Mesothelial cell of epicardium (in vitro differentiated cells): Measurements from ENCODE around the gene TPX2. TPM values are rescaled to one million over a fixed set of nuclear protein-coding genes. Genes with fewer than 3 reads are reported as not detected.
"Not testable (repeated sequence)": the region's sequence is repeated elsewhere in the genome, so short reads cannot be mapped to it uniquely, and the experiment has no call there.

Experiments used
- DNase-seq, 2 experiments: peaks; one replicate each; pipeline ENCODE4 v3.0.0; 2021; ENCODE audit warnings: low spot score in 2 of 2; ENCODE audit not compliant: unreplicated experiment in 2 of 2
- H3K27ac Mint-ChIP-seq: 2 replicates; pipeline ENCODE4 v1.8.0; 2021; ENCODE audit warnings: mixed read lengths
- H3K27me3 Mint-ChIP-seq: 2 replicates; pipeline ENCODE4 v1.8.0; 2021; ENCODE audit warnings: low read depth, mixed read lengths
- H3K36me3 Mint-ChIP-seq: 2 replicates; pipeline ENCODE4 v1.8.0; 2021; ENCODE audit warnings: mixed read lengths
- H3K4me1 Mint-ChIP-seq: 2 replicates; pipeline ENCODE4 v1.8.0; 2021; ENCODE audit warnings: mixed read lengths
- H3K4me3 Mint-ChIP-seq: 2 replicates; pipeline ENCODE4 v1.8.0; 2021; ENCODE audit warnings: mild to moderate bottlenecking, moderate library complexity, mixed read lengths
- H3K9me3 Mint-ChIP-seq: 2 replicates; pipeline ENCODE4 v1.8.0; 2021; ENCODE audit warnings: mixed read lengths
- total RNA-seq: library from RNA; stranded (reverse); gene quantifications from 3 replicates; pipeline ENCODE4 v1.2.1, GENCODE V29; 2021
- TF ChIP-seq, protein P1 (sequence below): fragments of 200-600 bp; sonication (generic); IDR thresholded peaks from one replicate; pipeline ENCODE4 v1.5.0; 2021; ENCODE audit warnings: antibody characterized with exemption; ENCODE audit not compliant: unreplicated experiment

The TPX2 gene
- total RNA-seq, 1 donor from 2014 or later = 39.0 TPM

DNA sequence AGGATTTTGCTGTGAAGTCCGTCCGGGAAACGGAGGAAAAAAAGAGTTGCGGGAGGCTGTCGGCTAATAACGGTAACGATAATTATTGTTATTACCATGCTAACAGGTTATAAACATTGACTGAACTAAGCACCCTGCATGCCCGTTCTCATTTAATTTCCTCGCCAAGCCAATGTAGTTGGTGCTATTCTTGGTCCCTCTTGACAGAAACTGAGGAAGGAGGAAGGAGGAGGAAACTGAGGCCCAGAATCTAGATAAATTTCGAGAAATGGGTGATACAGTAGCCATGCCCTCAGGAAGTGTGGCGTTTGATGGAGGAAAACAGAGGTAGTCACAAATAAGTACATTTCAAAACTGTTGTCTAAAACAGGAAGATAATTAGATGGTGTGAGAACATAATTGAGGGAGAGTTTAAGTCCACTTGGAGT is 474 bp downstream of the TPX2 start:
- H3K4me1 Mint-ChIP-seq = peaks cover 3% of the 10 kb centered on the region
- no peak overlapping the region for H3K27ac Mint-ChIP-seq
- H3K9me3 Mint-ChIP-seq = no peaks in the 10 kb centered on the region
- peaks cover 2% of the 10 kb centered on the region for H3K36me3 Mint-ChIP-seq
- H3K27me3 Mint-ChIP-seq = no peaks in the 10 kb centered on the region
- TF ChIP-seq, protein P1, sequence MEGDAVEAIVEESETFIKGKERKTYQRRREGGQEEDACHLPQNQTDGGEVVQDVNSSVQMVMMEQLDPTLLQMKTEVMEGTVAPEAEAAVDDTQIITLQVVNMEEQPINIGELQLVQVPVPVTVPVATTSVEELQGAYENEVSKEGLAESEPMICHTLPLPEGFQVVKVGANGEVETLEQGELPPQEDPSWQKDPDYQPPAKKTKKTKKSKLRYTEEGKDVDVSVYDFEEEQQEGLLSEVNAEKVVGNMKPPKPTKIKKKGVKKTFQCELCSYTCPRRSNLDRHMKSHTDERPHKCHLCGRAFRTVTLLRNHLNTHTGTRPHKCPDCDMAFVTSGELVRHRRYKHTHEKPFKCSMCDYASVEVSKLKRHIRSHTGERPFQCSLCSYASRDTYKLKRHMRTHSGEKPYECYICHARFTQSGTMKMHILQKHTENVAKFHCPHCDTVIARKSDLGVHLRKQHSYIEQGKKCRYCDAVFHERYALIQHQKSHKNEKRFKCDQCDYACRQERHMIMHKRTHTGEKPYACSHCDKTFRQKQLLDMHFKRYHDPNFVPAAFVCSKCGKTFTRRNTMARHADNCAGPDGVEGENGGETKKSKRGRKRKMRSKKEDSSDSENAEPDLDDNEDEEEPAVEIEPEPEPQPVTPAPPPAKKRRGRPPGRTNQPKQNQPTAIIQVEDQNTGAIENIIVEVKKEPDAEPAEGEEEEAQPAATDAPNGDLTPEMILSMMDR = no peak
- DNase-seq = no peak
- H3K4me3 Mint-ChIP-seq = no peak overlapping the region

GRCh38 chr20:31740208-31740607 is 1.1 kb downstream of the TPX2 start:
- H3K9me3 Mint-ChIP-seq = no peaks in the 10 kb centered on the region
- H3K27ac Mint-ChIP-seq = no peak overlapping the region
- no peak for DNase-seq
- no peaks in the 10 kb centered on the region for H3K27me3 Mint-ChIP-seq
- TF ChIP-seq, protein P1 = no peak
- H3K36me3 Mint-ChIP-seq = peaks cover 2% of the 10 kb centered on the region
- peaks cover 4% of the 10 kb centered on the region for H3K4me1 Mint-ChIP-seq
- H3K4me3 Mint-ChIP-seq = no peak overlapping the region

GRCh38 chr20:31740656-31741323 is 1.7 kb downstream of the TPX2 start:
- Mint-ChIP-seq H3K36me3 (peaks cover 2% of the 10 kb centered on the region), H3K27me3 (no peaks in the 10 kb centered on the region), H3K9me3 (no peaks in the 10 kb centered on the region), H3K4me3 (no peak overlapping the region), H3K4me1 (peaks cover 7% of the 10 kb centered on the region), H3K27ac (peak overlapping the region; percentile 53)
- no peak for DNase-seq
- TF ChIP-seq, protein P1 = no peak

DNA sequence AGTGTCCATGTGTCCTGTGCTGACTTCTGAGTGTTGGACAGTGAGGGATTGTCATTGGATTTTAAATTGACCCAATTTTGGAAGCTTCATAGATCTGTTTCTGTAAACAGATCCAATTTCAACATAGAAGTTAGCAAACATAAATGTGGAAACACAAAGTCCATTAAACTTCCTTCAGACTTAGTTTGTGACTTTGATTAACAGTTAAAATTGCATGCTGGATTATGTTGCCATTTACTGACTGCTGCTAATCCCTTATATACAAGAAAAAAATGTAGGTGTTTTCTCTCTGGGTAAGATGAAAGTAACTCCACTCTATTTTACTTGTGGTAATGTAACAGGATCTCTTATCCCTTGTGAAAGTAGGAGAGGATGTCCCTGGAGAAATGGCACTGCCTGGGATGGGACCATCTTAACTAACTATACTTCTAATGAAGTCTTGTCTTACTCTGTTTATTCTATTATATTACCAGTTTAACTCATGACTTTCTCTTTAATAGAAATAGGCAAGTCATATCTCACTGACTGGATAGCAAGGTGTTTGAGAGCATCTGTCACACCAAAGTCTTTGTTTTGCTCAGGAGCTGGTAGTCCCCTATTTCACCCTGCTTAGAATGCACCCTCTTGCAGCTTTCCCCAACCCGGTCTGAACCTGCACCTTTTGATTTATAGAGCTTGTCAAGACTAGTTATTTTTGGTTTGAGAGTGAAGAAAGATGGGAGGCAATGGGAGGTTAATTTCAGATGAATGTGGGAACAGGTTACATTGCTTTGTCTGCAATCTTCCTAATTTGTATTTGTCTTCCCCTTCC is 7.2 kb downstream of the TPX2 start:
- H3K27me3 Mint-ChIP-seq = no peaks in the 10 kb centered on the region
- no peak for DNase-seq
- H3K4me3 Mint-ChIP-seq = no peak overlapping the region
- H3K27ac Mint-ChIP-seq = peak overlapping the region; percentile 76
- peaks cover 42% of the 10 kb centered on the region for H3K4me1 Mint-ChIP-seq
- H3K9me3 Mint-ChIP-seq = no peaks in the 10 kb centered on the region
- TF ChIP-seq, protein P1 = no peak
- H3K36me3 Mint-ChIP-seq = peaks cover 2% of the 10 kb centered on the region

- H3K4me3 Mint-ChIP-seq = not testable (repeated sequence)
- H3K27ac Mint-ChIP-seq = peak overlapping the region; percentile 76
These were observed 7.9 kb downstream of the TPX2 start for GRCh38 chr20:31747028-31747427.

GRCh38 chr20:31747640-31748039 is 8.6 kb downstream of the TPX2 start:
- peaks cover 4% of the 10 kb centered on the region for H3K36me3 Mint-ChIP-seq
- DNase-seq = no peak
- H3K9me3 Mint-ChIP-seq = no peaks in the 10 kb centered on the region
- H3K27ac Mint-ChIP-seq = peak overlapping the region; percentile 76
- TF ChIP-seq, protein P1 = no peak
- H3K4me3 Mint-ChIP-seq = peak overlapping the region; percentile 3
- peaks cover 40% of the 10 kb centered on the region for H3K4me1 Mint-ChIP-seq
- no peaks in the 10 kb centered on the region for H3K27me3 Mint-ChIP-seq

More at GRCh38 chr20:31747028-31747427, 7.9 kb downstream of the TPX2 start:
- not testable (repeated sequence) for H3K36me3 Mint-ChIP-seq, H3K9me3 Mint-ChIP-seq, DNase-seq, H3K27me3 Mint-ChIP-seq
- peaks cover 40% of the 10 kb centered on the region for H3K4me1 Mint-ChIP-seq
